HG02759 (cell line): ENCODE data around the gene GGT5.
"Not testable (repeated sequence)": the region's sequence is repeated elsewhere in the genome, so short reads cannot be mapped to it uniquely, and the experiment has no call there.

Source experiments
- ATAC-seq: cut with Tn5 transposase; IDR thresholded peaks from one replicate; pipeline ENCODE4 v1.9.1; 2021; ENCODE audit warnings: mild to moderate bottlenecking, moderate library complexity; ENCODE audit not compliant: unreplicated experiment

The GGT5 gene, protein sequence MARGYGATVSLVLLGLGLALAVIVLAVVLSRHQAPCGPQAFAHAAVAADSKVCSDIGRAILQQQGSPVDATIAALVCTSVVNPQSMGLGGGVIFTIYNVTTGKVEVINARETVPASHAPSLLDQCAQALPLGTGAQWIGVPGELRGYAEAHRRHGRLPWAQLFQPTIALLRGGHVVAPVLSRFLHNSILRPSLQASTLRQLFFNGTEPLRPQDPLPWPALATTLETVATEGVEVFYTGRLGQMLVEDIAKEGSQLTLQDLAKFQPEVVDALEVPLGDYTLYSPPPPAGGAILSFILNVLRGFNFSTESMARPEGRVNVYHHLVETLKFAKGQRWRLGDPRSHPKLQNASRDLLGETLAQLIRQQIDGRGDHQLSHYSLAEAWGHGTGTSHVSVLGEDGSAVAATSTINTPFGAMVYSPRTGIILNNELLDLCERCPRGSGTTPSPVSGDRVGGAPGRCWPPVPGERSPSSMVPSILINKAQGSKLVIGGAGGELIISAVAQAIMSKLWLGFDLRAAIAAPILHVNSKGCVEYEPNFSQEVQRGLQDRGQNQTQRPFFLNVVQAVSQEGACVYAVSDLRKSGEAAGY

DNA sequence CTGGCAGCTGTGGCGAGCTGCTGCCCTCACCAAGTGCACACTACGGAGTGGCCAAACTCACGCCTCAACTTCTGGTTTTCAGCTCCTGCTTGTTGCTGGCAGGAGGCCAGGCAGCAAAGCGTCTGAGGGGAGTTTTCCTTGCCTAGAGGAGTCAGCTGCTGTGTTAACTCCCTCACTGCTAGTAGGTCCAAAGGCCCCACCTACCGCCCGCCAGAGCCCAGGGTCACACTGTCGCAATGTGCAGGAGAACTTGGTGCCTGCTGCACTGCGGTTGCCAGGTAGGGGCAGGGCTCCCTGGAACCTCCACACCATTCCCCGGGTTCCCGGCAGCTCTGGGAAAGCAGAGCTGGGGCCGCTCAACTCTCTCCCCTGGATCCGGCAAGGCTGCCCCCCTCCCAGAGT is at the start of gene GGT5:
GGT5 (minus strand) TSS at position 53 of the 402 bp plus-strand sequence. CDS start 357 bp downstream, outside the sequence.
- not testable (repeated sequence) for ATAC-seq

DNA sequence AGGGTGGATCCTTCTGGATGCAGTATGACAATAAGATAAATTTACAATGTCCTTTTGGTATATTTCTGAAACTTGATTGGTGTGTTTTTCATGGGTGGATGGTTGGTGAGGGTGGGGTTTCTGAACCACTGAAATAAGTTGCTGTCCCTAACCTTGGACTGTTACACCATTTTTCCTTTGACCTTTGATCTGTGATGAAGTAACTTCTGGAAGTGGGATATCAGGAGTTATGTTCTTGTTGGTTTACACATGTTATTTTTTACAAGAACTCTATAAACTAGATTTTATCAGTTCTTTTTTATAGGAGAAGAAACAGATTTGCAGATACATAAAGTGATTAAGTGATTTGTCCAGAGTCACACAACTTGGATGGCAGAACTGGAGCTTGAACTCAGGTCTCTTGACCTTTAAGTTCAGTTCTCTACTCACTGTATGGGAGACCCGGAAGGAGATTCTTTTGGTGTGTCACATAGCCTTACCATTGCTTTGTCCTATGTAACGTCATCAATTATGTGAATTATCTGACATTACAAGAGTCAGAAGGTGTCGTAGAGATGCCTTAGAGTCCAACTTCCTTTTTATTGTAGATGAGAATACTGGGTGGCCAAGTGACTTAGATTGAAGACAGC is 47.4 kb upstream of the GGT5 start:
- not testable (repeated sequence) for ATAC-seq

GRCh38 chr22:24291515-24292201 is 46.8 kb upstream of the GGT5 start:
- ATAC-seq: no peak

DNA sequence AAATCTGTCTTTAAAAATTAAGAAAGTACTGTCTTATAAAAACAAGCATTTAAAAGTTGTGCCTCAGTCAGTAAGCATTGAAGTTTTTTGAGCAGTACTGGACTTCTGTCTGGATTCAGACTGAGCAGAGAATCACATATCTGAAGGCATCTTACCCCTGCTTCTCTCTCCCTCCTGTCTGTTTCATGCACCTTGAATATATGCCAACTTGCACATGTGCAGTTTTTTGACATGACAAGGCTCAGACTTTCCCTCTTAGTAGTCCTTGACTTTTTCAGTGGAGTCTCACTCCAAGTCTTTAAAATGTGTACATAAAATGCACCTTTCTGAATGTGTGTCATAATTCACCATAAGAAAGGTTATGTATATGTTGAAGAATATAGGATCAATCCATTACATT is 45.6 kb upstream of the GGT5 start:
- no peak for ATAC-seq

DNA sequence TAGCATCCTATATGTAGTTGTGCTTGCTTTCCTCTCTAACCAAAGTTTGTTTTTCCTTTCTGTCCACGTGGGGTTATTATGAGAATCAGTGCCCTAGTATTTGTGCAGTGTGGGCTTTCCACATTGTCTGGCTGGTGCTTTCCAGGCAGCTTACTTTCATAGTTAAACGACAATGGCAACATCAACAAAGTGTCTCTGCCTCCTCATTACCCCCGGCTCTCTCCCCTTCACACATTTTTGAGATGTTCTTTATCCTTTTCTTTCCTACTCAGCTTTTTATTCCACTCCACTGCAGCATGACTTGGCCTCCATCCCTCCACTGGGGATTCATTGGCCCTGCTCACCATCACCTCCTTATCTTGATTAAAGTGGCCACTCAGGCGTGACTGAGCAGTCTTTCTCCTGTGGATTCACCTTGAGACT is 44.9 kb upstream of the GGT5 start:
- ATAC-seq: no peak

GRCh38 chr22:24289114-24289513 is 44.2 kb upstream of the GGT5 start:
- no peak for ATAC-seq

DNA sequence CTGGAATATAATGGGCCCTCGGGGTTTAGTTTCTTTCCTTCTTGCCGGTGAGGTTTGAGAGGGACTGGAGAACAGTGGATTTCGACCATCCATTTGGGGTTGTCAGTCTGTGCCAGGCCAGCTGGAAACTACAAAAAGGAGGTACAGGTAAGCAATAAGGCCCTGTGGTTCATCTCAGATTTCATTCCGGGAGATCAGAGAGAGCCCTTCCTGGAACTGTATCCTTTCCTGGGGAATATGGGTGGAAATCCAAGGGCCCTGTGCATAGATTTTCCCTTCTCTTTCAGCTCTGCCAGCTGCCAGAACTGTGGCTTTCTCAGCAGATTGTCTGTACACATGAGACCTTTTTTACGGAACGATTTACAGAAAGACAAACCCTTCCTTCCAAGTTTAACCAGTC is 42.9 kb upstream of the GGT5 start:
- not testable (repeated sequence) for ATAC-seq

DNA sequence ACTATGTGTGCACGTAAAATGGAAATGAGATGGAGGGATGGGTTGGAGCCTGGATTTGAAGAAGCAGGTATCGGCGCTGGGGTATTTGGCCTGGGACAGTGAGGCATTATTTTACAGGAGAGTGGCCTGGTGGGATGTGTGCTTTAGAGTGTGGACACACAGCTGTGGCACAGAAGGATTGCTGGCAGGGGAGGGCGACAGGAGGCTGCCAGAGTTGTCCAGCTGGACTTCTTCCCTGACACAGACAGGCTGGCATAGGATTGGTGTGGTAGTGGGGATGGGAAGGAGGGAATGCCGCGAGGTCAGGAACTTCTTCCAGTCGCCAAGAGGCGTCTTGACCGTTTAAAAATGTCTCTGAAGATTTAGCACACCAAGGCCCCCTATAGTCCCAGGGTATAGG is 42.3 kb upstream of the GGT5 start:
- ATAC-seq: not testable (repeated sequence)

DNA sequence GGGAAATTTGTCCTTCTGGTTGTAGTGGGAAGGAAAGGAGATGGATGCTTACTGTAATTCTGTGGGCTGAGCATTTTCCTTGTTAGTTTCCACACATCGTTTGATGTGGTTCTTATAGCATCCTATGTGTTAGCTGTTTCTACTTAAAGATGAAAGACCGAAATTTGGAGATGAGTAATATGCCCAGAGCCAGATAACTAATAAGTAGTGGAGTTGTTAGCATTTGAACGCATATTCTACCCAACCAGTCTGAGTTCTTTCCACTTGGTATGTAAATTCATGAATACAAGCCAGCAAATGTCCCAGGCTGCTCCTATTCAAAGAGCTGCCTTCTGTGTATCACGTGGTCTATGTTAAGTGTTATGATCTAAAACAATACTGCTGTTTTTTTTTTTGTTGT is 40.4 kb upstream of the GGT5 start:
- ATAC-seq: no peak

DNA sequence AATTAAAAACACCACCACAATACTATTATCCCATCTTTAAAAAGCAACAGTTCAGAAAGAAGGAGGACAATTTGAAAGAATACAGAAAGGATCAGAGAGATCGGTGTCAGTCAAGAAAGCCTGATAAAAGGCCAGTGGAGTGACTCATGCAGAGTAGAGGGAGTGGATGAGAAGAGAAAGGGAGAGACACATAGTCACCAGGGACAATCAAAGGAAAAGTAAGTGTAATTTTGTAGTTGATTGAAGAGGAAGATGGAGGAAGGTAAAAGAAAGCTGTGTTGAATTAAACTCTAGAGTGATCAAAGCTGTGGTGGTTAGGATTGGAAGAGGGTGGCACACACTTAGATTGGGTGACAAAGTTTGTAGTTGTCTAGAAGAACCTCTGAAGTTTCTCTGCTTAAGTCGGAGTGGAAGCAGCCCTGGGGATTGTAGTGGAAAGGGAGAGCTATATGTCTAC is 39.9 kb upstream of the GGT5 start:
- ATAC-seq: no peak

DNA sequence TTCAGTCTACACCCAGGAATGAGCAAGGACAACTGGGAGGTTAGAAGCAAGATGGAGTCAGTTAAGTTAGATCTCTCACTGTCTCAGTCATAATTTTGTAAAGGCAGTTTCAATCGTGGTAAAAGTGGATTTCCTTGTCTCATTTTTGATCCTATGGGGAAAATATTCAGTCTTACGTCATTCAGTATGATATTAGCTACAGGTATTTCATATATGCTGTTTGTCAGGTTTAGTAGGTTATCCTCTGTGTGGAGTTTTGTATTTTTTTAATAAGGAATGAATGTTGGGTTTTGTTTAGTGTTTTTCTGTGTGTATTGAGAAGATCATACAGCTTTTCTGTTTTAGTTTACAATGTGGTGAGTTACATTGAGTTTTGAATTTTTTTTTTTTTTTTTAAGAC is 37.5 kb upstream of the GGT5 start:
- ATAC-seq: no peak

DNA sequence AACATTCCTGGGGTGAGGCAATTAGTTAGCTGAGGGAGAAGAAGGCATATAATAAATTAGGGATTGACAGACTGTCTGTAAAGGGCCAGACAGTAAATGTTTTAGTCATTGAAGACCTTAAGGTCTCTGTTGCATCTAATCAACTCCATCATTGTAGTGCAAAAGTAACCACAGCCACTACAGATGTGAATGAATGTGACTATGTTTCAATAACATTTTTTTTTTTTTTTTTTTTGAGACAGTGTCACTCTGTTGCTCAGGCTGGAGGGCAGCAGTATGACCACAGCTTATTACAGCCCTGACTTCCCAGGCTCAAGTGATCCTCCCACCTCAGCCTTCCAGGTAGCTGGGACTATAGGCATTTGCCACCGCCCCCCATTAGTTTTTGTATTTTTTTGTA is 35.5 kb upstream of the GGT5 start:
- ATAC-seq: not testable (repeated sequence)

DNA sequence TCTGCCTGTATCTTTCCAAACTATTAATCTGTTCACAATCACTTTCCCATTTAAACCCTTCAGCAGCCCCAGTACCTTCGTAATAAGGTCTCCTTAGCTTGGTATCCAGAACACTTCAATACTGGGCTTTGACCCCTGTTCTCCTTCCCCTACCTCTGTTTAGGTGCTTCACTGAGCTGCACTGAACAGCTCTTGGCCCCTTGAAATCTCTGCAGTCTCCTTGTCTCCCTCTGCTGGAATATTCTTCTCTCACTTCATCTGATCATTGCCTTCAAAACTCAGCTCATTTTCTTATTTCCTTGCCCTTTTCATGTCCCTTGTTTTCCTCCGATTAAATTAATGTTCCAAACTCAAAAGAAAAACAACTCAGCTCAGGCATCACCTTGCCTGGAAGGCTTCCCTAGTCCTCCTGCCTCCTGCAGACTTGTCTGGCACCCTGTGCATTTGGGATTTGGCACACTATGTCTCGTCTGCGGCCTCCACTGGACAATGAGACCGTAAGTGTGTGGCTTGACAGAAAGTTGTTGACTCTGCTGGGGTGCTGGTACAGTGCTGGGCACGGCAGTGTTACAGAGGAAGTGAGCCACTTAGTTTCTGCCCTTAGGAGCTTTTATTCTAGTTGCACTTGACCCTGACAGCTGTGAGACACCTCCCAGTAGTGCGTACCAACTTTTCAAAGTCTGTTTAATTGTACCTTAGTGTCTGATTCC is 30.0 kb upstream of the GGT5 start:
- ATAC-seq: not testable (repeated sequence)

DNA sequence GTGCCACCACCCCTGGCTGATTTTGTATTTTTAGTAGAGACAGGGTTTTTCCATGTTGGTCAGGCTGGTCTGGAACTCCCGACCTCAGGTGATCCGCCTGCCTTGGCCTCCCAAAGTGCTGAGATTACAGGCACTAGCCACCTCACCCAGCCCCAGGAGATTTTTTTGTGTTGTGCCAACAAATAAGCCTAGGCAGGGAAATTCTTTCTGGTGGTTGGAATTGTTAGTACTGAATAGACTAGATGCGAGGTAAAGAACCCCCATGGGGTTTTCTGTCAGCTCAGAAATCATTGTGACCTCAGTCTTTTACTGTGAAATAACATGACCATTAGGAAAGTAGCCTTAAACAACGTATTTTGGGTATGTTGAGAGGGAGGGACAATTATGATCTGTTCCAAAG is 29.0 kb upstream of the GGT5 start:
- not testable (repeated sequence) for ATAC-seq

GRCh38 chr22:24273031-24273430 is 28.1 kb upstream of the GGT5 start:
- not testable (repeated sequence) for ATAC-seq

DNA sequence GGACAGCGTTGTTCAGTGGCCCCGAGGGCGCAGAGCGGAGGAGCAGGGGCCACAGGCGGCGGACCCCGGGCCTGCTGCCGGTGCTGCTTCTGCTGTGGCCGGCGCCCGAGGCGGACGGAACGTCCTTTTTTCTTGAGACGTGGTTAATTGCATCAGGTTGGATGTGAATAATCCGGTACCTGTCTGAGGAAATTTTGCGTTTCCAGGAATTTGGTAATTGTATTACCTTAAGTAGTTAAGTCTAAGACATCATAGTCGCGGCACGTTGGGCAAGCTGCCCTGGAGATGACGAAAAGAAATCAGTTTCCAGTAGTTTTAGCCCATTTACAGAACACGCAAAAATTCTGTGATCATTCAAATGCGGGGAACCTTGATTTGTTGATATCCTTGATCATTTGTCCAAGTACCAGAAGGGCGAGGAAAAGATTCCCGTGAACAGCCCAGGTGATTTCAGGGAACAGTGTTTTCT is 26.5 kb upstream of the GGT5 start:
- ATAC-seq: no peak

DNA sequence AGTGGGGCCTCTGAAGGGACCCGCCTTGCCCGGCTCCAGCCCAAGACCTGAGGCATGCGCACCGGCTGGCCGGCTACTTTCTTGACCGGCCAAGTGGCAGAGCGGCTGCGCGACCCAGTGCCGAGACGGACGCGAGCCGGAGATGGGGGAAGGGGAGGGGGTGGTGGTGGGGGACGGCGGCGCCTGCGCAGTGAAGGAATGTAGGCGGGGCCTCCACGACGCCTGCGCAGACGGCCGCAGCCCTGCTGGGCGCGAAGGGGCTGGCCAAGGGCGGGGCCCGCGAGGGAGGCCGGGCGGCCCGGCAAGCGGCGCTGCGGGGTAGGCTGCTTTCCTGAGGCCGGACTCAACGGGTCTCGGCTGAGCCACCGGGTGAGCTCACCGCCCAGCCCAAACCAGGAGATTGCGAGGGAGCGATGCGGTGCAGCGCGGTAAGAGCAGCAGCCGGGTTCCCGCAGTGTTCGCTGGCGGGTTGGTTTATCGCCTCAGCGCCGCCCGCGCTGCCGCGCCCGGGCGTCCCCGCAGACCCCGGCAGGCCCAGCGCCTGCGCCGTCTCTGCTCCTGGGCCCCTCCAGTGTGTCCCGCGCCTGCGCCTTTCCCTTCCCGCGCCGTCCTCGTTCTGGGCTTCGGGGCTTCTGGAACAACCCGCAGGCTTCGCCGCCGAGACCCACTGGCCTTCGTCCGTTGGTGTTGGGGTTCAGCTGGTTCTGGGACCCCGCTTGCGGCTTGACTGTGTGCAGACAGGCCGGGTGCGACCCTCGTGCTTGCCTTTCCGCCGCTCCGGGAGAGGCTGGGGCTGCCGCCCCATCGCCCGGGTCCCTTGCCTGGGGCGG is 25.9 kb upstream of the GGT5 start, which contains the start of gene SPECC1L:
SPECC1L (plus strand) TSS at position 276 of the 830 bp plus-strand sequence. CDS start 31,401 bp downstream, outside the sequence.
- ATAC-seq: peak; percentile 91

DNA sequence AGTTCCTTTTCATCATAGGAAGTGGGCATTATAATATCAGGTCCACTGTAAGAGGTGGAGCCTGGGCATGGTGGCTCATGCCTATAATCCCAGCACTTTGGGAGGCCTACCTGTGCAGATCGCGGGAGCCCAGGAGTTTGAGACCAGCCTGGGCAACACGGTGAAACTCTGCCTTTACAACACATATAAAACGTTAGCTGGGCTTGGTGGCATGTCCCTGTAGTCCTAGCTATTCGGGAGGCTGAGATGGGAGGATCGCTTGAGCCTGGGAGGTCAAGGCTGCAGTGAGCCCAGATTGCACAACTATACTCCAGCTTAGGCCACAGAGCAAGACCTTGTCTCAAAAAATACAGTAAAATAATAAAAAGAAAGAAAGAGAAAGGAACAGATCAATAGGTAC is 21.6 kb upstream of the GGT5 start:
- ATAC-seq: not testable (repeated sequence)

- no peak for ATAC-seq
Measured at GRCh38 chr22:24265734-24266133, 20.9 kb upstream of the GGT5 start.
